ENCODE results near the gene ZMYM4. TPM values are rescaled to one million over a fixed set of nuclear protein-coding genes. Genes with fewer than 3 reads are reported as not detected.

The ZMYM4 gene
- polyA plus RNA-seq, 1 of the 3 experiments (the other 2 are of a cell fraction), result 12.2 TPM

GRCh38 chr1:35305383-35305782 lies 36.9 kb downstream of the ZMYM4 start:
- Histone ChIP-seq H3K4me3 (ENCODE audit: low read depth in 2 of 2, low read length in 1 of 2) (no peak overlapping the region), H3K4me1 (ENCODE audit: control insufficient read depth in 1 of 2, insufficient read depth in 2 of 2, low read depth in 1 of 2, low read length in 1 of 2) (no peaks in the 10 kb centered on the region), H3K9me2 (no peaks in the 10 kb centered on the region), H3K9me3 (no peaks in the 10 kb centered on the region), H3F3A (replicated peaks; ENCODE audit: insufficient read depth) (no peaks in the 10 kb centered on the region), H3K36me3 (replicated peaks in 1 of 2; ENCODE audit: control insufficient read depth in 1 of 2, insufficient read depth in 2 of 2, low read length in 1 of 2) (peaks cover 4 to 41% of the 10 kb centered on the region in 2 experiments), H3K27me3 (ENCODE audit: insufficient read depth) (no peaks in the 10 kb centered on the region), H3K4me2 (no peak overlapping the region), H3K79me2 (ENCODE audit: insufficient read depth) (peaks cover 95% of the 10 kb centered on the region), H3K9ac (no peak overlapping the region), H3K27ac (ENCODE audit: low read depth in 2 of 2, low read length in 1 of 2) (no peak overlapping the region), H2AFZ (ENCODE audit: low read depth) (no peak overlapping the region), H4K20me1 (ENCODE audit: insufficient read depth) (peaks cover 21% of the 10 kb centered on the region; the same call in 1 of the 2 replicates)
- TF ChIP-seq RXRA (IDR thresholded peaks at IDR 0.05; ENCODE audit: borderline replicate concordance, low read depth), result no peak
- TF ChIP-seq FOXM1 (IDR thresholded peaks at IDR 0.05; ENCODE audit: low read depth), result no peak
- no peak for TF ChIP-seq MEF2A (IDR thresholded peaks at IDR 0.05; ENCODE audit: borderline replicate concordance, low read depth)
- no peak for TF ChIP-seq CHD2 (IDR thresholded peaks at IDR 0.05; ENCODE audit: low read length, partially characterized antibody)
- no peak for TF ChIP-seq SMC3 (IDR thresholded peaks at IDR 0.05; ENCODE audit: low read depth, low read length)
- TF ChIP-seq NRF1 (IDR thresholded peaks at IDR 0.05; ENCODE audit: low read depth, low read length), result no peak
- TF ChIP-seq RAD21 (IDR thresholded peaks at IDR 0.05; ENCODE audit: low read length), result no peak
- TF ChIP-seq MXI1 (IDR thresholded peaks at IDR 0.05; ENCODE audit: low read depth, low read length), result no peak
- no peak for TF ChIP-seq GATA2 (CRISPR knock-in tag; IDR thresholded peaks at IDR 0.05)
- TF ChIP-seq JUND (IDR thresholded peaks at IDR 0.05), result no peak
- TF ChIP-seq RFX5 (IDR thresholded peaks at IDR 0.05; ENCODE audit: low read length), result no peak
- TF ChIP-seq MAX (IDR thresholded peaks at IDR 0.05; ENCODE audit: low read depth), result no peak
- TF ChIP-seq TEAD4 (IDR thresholded peaks at IDR 0.05; ENCODE audit: borderline replicate concordance, insufficient read depth), result no peak
- no peak for TF ChIP-seq YY1 (IDR thresholded peaks at IDR 0.05; ENCODE audit: low read depth)
- TF ChIP-seq TCF12 (IDR thresholded peaks at IDR 0.05), result no peak
- no peak for TF ChIP-seq USF1 (IDR thresholded peaks at IDR 0.05; ENCODE audit: borderline replicate concordance, low read depth)
- TF ChIP-seq USF2 (IDR thresholded peaks at IDR 0.05; ENCODE audit: borderline replicate concordance, low read depth, low read length), result no peak
- no peak for TF ChIP-seq SIN3A (IDR thresholded peaks at IDR 0.05; ENCODE audit: borderline replicate concordance, low read depth, low read length)
- no peak for TF ChIP-seq POLR2AphosphoS5 (IDR thresholded peaks at IDR 0.05; ENCODE audit: low read depth, low read length)
- ChIA-PET POLR2A (no interaction called here), CTCF (no interaction called here)
- no peak for DNase-seq
- 97% methylated on average over 3 of the region's 3 CpGs for WGBS (ENCODE audit: low lambda C conversion rate)

- H3F3A ChIP-seq (replicated peaks; ENCODE audit: insufficient read depth), result peaks cover 5% of the 10 kb centered on the region
- DNase-seq, result no peak
- no peak overlapping the region for H3K4me3 ChIP-seq (ENCODE audit: low read depth in 2 of 2, low read length in 1 of 2)
- TF ChIP-seq CTCF (IDR thresholded peaks at IDR 0.05), result no peak
- no peak for TF ChIP-seq YY1 (IDR thresholded peaks at IDR 0.05; ENCODE audit: low read depth)
- no peak for TF ChIP-seq TAF1 (IDR thresholded peaks at IDR 0.05; ENCODE audit: borderline replicate concordance, low read depth, low read length)
- TF ChIP-seq MXI1 (IDR thresholded peaks at IDR 0.05; ENCODE audit: low read depth, low read length), result no peak
- TF ChIP-seq GABPA (IDR thresholded peaks at IDR 0.05; ENCODE audit: low read depth), result no peak
- no peak for TF ChIP-seq EZH2phosphoT487 (IDR thresholded peaks at IDR 0.05; ENCODE audit: borderline replicate concordance, low read depth)
- H3K79me2 ChIP-seq (ENCODE audit: insufficient read depth), result peaks cover 92% of the 10 kb centered on the region
- H3K27me3 ChIP-seq (ENCODE audit: insufficient read depth), result no peaks in the 10 kb centered on the region
- H3K9me3 ChIP-seq, result no peaks in the 10 kb centered on the region
- H4K20me1 ChIP-seq (ENCODE audit: insufficient read depth), result peaks cover 4% of the 10 kb centered on the region
- no peak overlapping the region for H2AFZ ChIP-seq (ENCODE audit: low read depth)
- no peaks in the 10 kb centered on the region for H3K9me2 ChIP-seq
- H3K27ac ChIP-seq (ENCODE audit: low read depth in 2 of 2, low read length in 1 of 2), result no peak overlapping the region
- H3K36me3 ChIP-seq (replicated peaks in 1 of 2; ENCODE audit: control insufficient read depth in 1 of 2, insufficient read depth in 2 of 2, low read length in 1 of 2), result peaks cover 0 to 40% of the 10 kb centered on the region in 2 experiments
- ChIA-PET POLR2A (no interaction called here), CTCF (no interaction called here)
- WGBS (ENCODE audit: low lambda C conversion rate), result 100% methylated on average over 3 of the region's 3 CpGs
- peaks cover 0 to 6% of the 10 kb centered on the region in 2 experiments; a peak in 2 of 4 replicates for H3K4me1 ChIP-seq (ENCODE audit: control insufficient read depth in 1 of 2, insufficient read depth in 2 of 2, low read depth in 1 of 2, low read length in 1 of 2)
- no peak overlapping the region for H3K9ac ChIP-seq
- H3K4me2 ChIP-seq, result no peak overlapping the region
These were observed 47.1 kb downstream of the ZMYM4 start for GRCh38 chr1:35315649-35316048.
